Osteoblast (primary cell): ENCODE data around the gene CHST6. TPM values are rescaled to one million over a fixed set of nuclear protein-coding genes. Genes with fewer than 3 reads are reported as not detected.
A peak's percentile ranks its signal among the peaks of the same experiment; 100 is the strongest.

ENCODE experiments used
- DNase-seq: peaks from one replicate; pipeline ENCODE4 v3.0.0; 2011; ENCODE audit warnings: low spot score, mixed read lengths; ENCODE audit not compliant: insufficient read length; ENCODE audit errors: missing footprints
- H2AFZ ChIP-seq: 2 replicates; pipeline ENCODE4 v1.6.0; 2011; ENCODE audit warnings: mild to moderate bottlenecking, low read length
- H3K27ac ChIP-seq: 2 replicates; pipeline ENCODE4 v1.5.1; 2011; ENCODE audit warnings: mild to moderate bottlenecking, low read depth, low read length, moderate library complexity
- H3K27me3 ChIP-seq: 2 replicates; pipeline ENCODE4 v1.6.0; 2012; ENCODE audit warnings: mild to moderate bottlenecking, control low read depth, inconsistent platforms, low read length, moderate library complexity; ENCODE audit not compliant: insufficient read depth
- H3K36me3 ChIP-seq: 2 replicates; pipeline ENCODE4 v1.5.1; 2011; ENCODE audit warnings: mild to moderate bottlenecking, low read length, control low read depth, moderate library complexity; ENCODE audit not compliant: insufficient read depth
- H3K4me1 ChIP-seq: 2 replicates; pipeline ENCODE4 v1.5.1; 2011; ENCODE audit warnings: mild to moderate bottlenecking, low read length, control low read depth, moderate library complexity; ENCODE audit not compliant: insufficient read depth
- H3K4me2 ChIP-seq: 2 replicates; pipeline ENCODE4 v1.6.0; 2011; ENCODE audit warnings: mild to moderate bottlenecking, low read length; ENCODE audit not compliant: insufficient read depth
- H3K4me3 ChIP-seq: fragments of 200-600 bp; sonication (generic); 3 replicates; pipeline ENCODE4 v1.5.1; 2012; ENCODE audit warnings: mild to moderate bottlenecking, low read length, inconsistent platforms; ENCODE audit not compliant: insufficient read depth
- H3K79me2 ChIP-seq: 2 replicates; pipeline ENCODE4 v1.6.0; 2012; ENCODE audit warnings: mild to moderate bottlenecking, low read length, control low read depth, inconsistent platforms; ENCODE audit not compliant: insufficient read depth
- H3K9me3 ChIP-seq: 2 replicates; pipeline ENCODE4 v1.5.1; 2011; ENCODE audit warnings: low read depth, low read length, control low read depth
- H4K20me1 ChIP-seq: 2 replicates; pipeline ENCODE4 v1.6.0; 2012; ENCODE audit warnings: mild to moderate bottlenecking, low read length, control low read depth; ENCODE audit not compliant: insufficient read depth
- CTCF ChIP-seq: IDR thresholded peaks from 2 replicates; pipeline ENCODE4 v1.5.1; 2011; ENCODE audit warnings: mild to moderate bottlenecking, low read depth, low read length, moderate library complexity; ENCODE audit errors: extremely low read depth
- total RNA-seq: library from RNA; depleted of rRNA; stranded (reverse); fragments of >200 nt; gene quantifications from 2 replicates; pipeline ENCODE4 v1.2.3, GENCODE V29; 2012

The CHST6 gene
- total RNA-seq, 1 donor, result 1.1 TPM

GRCh38 chr16:75443298-75443697, 51.9 kb downstream of the CHST6 start:
- H3K27me3 ChIP-seq, result no peaks in the 10 kb centered on the region
- H3K4me3 ChIP-seq, result no peak overlapping the region
- H3K9me3 ChIP-seq, result no peaks in the 10 kb centered on the region
- no peak overlapping the region for H3K27ac ChIP-seq
- TF ChIP-seq CTCF, result no peak
- H3K36me3 ChIP-seq, result no peaks in the 10 kb centered on the region
- no peak for DNase-seq
- H2AFZ ChIP-seq, result no peak overlapping the region
- no peaks in the 10 kb centered on the region for H4K20me1 ChIP-seq
- no peaks in the 10 kb centered on the region for H3K4me1 ChIP-seq
- H3K79me2 ChIP-seq, result peaks cover 2% of the 10 kb centered on the region
- H3K4me2 ChIP-seq, result no peak overlapping the region

GRCh38 chr16:75433732-75434413, 61.4 kb downstream of the CHST6 start:
- peaks cover 4% of the 10 kb centered on the region for H4K20me1 ChIP-seq
- H3K79me2 ChIP-seq, result peaks cover 42% of the 10 kb centered on the region
- peaks cover 4% of the 10 kb centered on the region for H3K4me1 ChIP-seq
- peak overlapping the region; percentile 86 for H2AFZ ChIP-seq
- no peaks in the 10 kb centered on the region for H3K27me3 ChIP-seq
- peak overlapping the region; percentile 98 for H3K4me3 ChIP-seq
- H3K36me3 ChIP-seq, result no peaks in the 10 kb centered on the region
- H3K4me2 ChIP-seq, result peak overlapping the region; percentile 100
- H3K27ac ChIP-seq, result peak overlapping the region; percentile 100
- DNase-seq, result peak; percentile 82
- no peak for TF ChIP-seq CTCF
- no peaks in the 10 kb centered on the region for H3K9me3 ChIP-seq

- peak within 1 kb of the TSS; percentile 86 for H2AFZ ChIP-seq
- no peaks in the 10 kb centered on the region for H3K9me3 ChIP-seq
- H3K4me3 ChIP-seq, result peak within 1 kb of the TSS; percentile 98
- peaks cover 4% of the 10 kb centered on the region for H4K20me1 ChIP-seq
- H3K27me3 ChIP-seq, result no peaks in the 10 kb centered on the region
- no peak for TF ChIP-seq CTCF
- H3K27ac ChIP-seq, result peak within 1 kb of the TSS; percentile 100
- H3K36me3 ChIP-seq, result no peaks in the 10 kb centered on the region
- H3K4me2 ChIP-seq, result peak within 1 kb of the TSS; percentile 100
- peak; percentile 98 for DNase-seq
- peaks cover 4% of the 10 kb centered on the region for H3K4me1 ChIP-seq
- H3K79me2 ChIP-seq, result peaks cover 49% of the 10 kb centered on the region
These were observed 62.2 kb downstream of the CHST6 start, which contains the start of gene CFDP1 for GRCh38 chr16:75432828-75433731. Gene CFDP1 (minus strand): TSS chr16:75433503. CDS start chr16:75433352, 151 bp downstream.
